ENCODE results near the gene ZCCHC4.

Gene ZCCHC4

DNA sequence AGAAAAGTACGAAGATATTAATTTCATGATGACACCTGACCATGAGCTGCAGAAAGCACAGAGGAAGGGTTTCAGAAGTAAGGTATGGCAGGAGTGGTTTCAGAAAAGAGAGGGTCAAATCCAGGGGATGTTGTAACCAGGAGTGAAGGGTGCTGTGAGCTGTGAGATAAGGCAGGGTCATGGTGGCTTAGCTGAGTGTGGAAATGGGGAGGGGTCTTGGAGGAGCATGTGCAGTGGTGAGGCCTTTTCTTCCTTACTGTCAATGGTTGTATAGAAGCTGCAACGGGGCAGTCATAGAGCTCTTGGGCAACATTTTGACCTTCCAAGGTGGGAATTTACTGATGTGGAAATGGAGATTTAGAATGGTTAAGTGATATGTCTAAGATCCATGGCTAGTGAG lies 67.0 kb downstream of the ZCCHC4 start:
- DNase-seq, result no peak

DNA sequence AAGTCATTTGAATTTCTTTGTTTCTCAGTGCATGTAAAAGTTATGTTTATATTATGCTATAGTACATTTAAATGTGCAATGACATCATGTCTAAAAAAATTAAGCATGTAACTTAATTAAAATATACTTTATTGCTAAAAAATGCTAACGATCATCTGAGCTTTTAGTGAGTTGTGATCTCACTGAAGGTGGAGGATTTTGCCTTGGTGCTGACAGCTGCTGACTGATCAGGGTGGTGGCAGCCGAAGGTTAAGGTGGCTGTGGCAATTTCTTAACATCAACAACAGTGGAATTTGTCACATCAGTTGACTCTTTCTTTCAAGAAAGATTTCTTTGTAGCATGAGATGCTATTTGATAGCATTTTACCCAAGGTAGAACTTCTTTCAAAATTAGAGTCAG lies 71.1 kb downstream of the ZCCHC4 start:
- DNase-seq, result no peak

DNA sequence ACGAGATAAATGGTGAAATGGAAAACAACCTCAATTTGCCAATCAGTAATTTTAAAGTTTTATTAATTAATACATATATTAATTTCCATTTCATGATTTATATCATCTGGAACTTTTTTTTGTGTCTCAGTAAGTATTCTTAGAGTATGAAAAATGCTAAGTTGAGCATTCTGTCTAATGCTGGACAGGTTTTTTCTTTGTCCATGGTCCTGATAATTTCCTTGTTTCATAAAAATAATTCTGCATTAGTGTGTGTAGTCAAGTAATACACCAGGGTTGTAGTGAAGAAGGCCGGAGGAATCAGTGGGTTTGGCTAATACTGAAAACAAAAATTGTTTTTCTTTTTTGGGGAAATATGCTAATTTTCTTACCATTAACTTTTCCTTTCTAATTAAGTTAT lies 74.4 kb downstream of the ZCCHC4 start:
- DNase-seq, result no peak

GRCh38 chr4:25397305-25397704 lies 84.7 kb downstream of the ZCCHC4 start:
- no peak for DNase-seq

- DNase-seq, result no peak
Measured at GRCh38 chr4:25399510-25399909, 86.9 kb downstream of the ZCCHC4 start.

GRCh38 chr4:25401066-25401465 lies 88.5 kb downstream of the ZCCHC4 start:
- no peak for DNase-seq

DNA sequence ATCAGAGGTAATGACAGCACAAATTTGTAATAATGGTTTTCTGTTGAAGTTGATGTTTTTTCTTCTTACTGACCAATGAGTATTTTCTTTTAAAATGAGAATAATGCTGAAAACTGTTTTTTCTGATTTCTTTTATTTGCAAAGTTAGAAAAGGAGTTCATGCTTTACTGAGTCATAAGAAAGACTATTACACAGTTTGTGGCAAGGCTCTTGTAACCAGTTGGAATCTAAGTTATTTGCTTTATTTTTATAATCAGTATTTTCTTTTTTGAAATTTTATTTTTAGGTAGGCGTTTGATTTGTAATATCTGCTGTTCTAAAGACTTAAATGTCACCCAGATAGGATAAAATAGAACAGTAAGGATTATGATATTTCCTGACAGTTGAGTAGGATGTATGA lies 89.9 kb downstream of the ZCCHC4 start:
- DNase-seq, result no peak

GRCh38 chr4:25403699-25404098 lies 91.1 kb downstream of the ZCCHC4 start:
- no peak for DNase-seq

- DNase-seq, result no peak
Measured at GRCh38 chr4:25405453-25405852, 92.9 kb downstream of the ZCCHC4 start.

DNA sequence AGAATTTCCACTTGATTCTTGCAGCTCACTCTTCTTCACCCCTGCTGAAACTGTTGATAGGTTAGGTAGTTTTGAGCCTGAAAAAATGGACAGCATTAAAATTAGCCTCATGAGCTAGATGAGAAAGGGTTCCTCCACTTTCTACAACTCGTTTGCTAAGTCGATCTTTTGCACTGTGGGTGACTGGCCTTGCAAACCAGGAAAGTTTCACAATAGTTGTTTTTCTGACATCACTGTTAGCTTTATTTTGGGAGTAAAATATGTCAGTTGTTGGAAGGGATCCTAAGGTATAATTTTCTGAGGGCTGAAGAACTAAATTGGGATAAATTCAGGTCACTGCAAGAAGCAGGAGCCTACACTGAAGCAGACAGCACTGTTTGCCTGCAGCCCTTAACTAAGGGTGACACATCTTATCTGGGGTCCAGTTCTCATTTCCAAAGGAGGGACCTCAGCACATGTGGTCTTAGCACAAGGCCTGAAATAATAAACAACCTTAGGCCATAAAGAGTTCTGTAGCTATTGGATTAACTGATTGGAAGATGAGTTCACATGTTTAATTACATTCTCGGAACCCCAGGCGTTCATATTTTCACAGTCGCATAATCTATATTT lies 93.6 kb downstream of the ZCCHC4 start:
- DNase-seq, result no peak

DNA sequence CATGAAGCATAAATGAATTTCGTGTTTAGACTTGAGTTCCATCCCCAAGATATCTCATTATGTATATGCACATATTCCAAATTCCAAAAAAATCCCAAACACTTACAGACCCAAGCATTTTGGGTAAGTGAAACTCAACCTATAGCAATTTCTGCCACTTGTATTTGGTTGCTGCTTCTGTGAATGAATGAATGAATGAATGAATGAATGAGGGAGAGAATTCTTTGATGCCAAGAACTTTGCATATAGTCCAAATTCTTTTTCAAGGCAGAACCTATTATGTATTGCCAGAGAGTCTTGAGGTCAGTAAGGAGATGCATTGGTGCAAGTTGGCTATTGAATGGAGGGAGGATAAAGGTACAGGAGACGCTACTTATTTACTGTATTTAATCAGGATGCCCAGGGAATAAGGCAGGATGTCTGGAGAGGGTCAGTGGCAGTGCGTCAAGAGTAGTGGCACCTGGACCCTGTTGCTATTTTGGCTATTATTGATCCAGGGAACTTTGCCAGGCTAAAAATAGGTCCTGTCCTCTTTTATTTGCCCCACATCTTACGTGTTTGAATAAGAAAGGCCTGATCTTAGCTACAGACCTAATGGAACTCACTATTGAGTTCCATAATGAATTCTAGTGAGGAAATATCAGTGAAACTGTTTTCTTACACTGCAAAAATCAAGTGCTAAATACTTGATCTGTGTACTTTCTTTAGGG lies 98.4 kb downstream of the ZCCHC4 start:
- no peak for DNase-seq

DNA sequence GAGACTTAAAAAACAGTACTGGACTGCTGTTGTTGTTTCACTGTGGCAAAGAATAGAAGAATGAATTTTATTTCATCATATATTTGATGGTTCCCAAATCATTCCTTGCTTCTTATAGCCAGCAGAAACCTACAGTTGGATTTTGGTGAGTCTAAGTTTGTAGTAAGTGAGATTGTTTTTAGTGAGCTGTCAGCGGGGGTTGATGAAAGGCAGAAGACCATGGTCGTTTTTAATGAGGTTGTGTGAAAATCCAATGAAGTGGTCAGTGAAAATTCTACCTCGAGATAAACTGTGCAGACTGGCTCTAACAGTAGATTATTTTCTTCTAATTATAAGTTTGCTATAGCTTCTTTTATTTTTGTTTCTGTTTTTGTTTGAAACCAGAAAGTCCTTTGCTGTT lies 100.7 kb downstream of the ZCCHC4 start:
- DNase-seq, result no peak

DNA sequence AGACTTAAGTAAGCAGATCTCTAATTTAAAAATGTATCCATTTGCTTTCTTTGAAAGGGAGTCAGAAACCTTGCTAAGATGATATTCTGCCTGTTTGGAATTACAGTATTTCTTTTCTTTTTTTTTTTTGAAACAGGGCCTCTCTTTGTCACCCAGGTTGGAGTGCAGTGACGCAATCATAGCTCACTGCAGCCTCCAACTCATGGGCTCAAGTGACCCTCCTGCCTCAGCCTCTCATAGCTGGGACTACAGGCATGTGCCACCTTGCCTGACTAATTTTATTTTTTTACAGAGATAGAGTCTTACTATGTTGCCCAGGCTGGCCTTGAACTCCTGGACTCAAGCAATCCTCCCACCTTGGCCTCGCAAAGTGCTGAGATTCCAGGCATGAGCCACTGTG lies 104.4 kb downstream of the ZCCHC4 start:
- no peak for DNase-seq

Measured in NCI-H2029 (cell line).